GM12878 (cell line): Measurements from ENCODE around the gene PLD3. TPM values are rescaled to one million over a fixed set of nuclear protein-coding genes. Genes with fewer than 3 reads are reported as not detected.

Source experiments
- ATAC-seq: fragments of 200-7000 bp; cut with Tn5 transposase; 3 replicates; pipeline ENCODE4 v1.9.1; 2020; ENCODE audit warnings: mild to moderate bottlenecking, moderate library complexity
- BruUV-seq: library from RNA; stranded (reverse); fragments of 400-500 nt; replicated peaks from 2 replicates; lab custom pipeline; 2021; lab: Mats Ljungman, UMichigan
- CTCF ChIA-PET: fragments of 300-600 bp; sonication (Branson Sonifier 250); formaldehyde crosslinking; extraction: SDS; loops from one replicate; lab custom pipeline; 2021; ENCODE audit warnings: inconsistent platforms; lab: Yijun Ruan, JAX
- POLR2A ChIA-PET: fragments of 350-600 bp; formaldehyde crosslinking; extraction: SDS; loops from one replicate; lab custom pipeline; 2021; ENCODE audit warnings: inconsistent platforms; lab: Charles Lee
- RAD21 ChIA-PET: fragments of 300-600 bp; sonication (Branson Sonifier 250); formaldehyde crosslinking; loops from one replicate; lab custom pipeline; 2023; ENCODE audit warnings: antibody characterized with exemption; ENCODE audit not compliant: unreplicated experiment; lab: Charles Lee
- SMC1A ChIA-PET: fragments of 300-600 bp; sonication (Branson Sonifier 250); formaldehyde crosslinking; loops from one replicate; lab custom pipeline; 2023; ENCODE audit not compliant: unreplicated experiment, uncharacterized antibody; lab: Charles Lee
- DNase-seq: peaks from one replicate; pipeline ENCODE4 v3.0.0-alpha.2; 2011; ENCODE audit warnings: low read depth, low spot score
- FAIRE-seq: peaks from 3 replicates; lab custom pipeline; 2011; peaks lifted over from hg19 to GRCh38; lab: Jason Lieb, UNC
- H2AFZ ChIP-seq: 2 replicates; pipeline ENCODE4 v1.6.0; 2011; ENCODE audit warnings: low read depth, low read length, control low read depth; ENCODE audit not compliant: control insufficient read depth
- H3K27ac ChIP-seq: 2 replicates; pipeline ENCODE4 v1.5.1; 2011; ENCODE audit warnings: control low read depth; ENCODE audit not compliant: control insufficient read depth, insufficient read depth
- H3K27me3 ChIP-seq, 2 experiments: replicated peaks in 1 of 2; 2 replicates each; pipeline versions ENCODE4 v1.6.0 to v1.6.1; 2011; ENCODE audit warnings: low read length in 1 of 2; ENCODE audit not compliant: control insufficient read depth in 2 of 2, insufficient read depth in 2 of 2
- H3K36me3 ChIP-seq, 2 experiments: 2 replicates each; pipeline ENCODE4 v1.5.1; 2011; ENCODE audit warnings: low read length in 1 of 2; ENCODE audit not compliant: control insufficient read depth in 2 of 2, insufficient read depth in 2 of 2
- H3K4me1 ChIP-seq: 2 replicates; pipeline ENCODE4 v1.6.1; 2011; ENCODE audit warnings: mild to moderate bottlenecking, low read length, moderate library complexity, mixed read lengths; ENCODE audit not compliant: control insufficient read depth, insufficient read depth
- H3K4me2 ChIP-seq: 2 replicates; pipeline ENCODE4 v1.6.0; 2011; ENCODE audit warnings: control low read depth; ENCODE audit not compliant: control insufficient read depth, insufficient read depth
- H3K4me3 ChIP-seq: fragments of 200-600 bp; sonication (generic); 2 replicates; pipeline ENCODE4 v1.5.1; 2016
- H3K79me2 ChIP-seq: 2 replicates; pipeline ENCODE4 v1.6.0; 2011; ENCODE audit warnings: low read length; ENCODE audit not compliant: control insufficient read depth, insufficient read depth
- H3K9ac ChIP-seq: 2 replicates; pipeline ENCODE4 v1.8.0; 2011; ENCODE audit warnings: low read length, control low read depth, mixed read lengths; ENCODE audit not compliant: control insufficient read depth, insufficient read depth
- H3K9me3 ChIP-seq: replicated peaks from 3 replicates; pipeline ENCODE4 v1.5.1; 2011; ENCODE audit warnings: mild to moderate bottlenecking, low read length; ENCODE audit not compliant: control insufficient read depth, insufficient read depth
- H4K20me1 ChIP-seq: 2 replicates; pipeline ENCODE4 v1.6.0; 2011; ENCODE audit not compliant: control insufficient read depth, insufficient read depth
- CBX3 ChIP-seq: fragments of 200-600 bp; sonication (generic); IDR thresholded peaks from 2 replicates; pipeline ENCODE4 v1.6.1; 2016; ENCODE audit warnings: low read depth, borderline replicate concordance
- CREM ChIP-seq: IDR thresholded peaks from 2 replicates; pipeline ENCODE4 v1.6.1; 2014; ENCODE audit warnings: antibody characterized with exemption, low read depth
- IRF4 ChIP-seq: IDR thresholded peaks from 2 replicates; pipeline ENCODE4 v1.6.1; 2011; ENCODE audit warnings: low read depth, low read length
- KDM1A ChIP-seq: fragments of 200-600 bp; sonication (generic); IDR thresholded peaks from 2 replicates; pipeline ENCODE4 v1.6.1; 2016; ENCODE audit warnings: borderline replicate concordance
- NR2F1 ChIP-seq: fragments of 450-650 bp; conservative IDR thresholded peaks from 2 replicates; pipeline ENCODE4 v1.6.1; 2017; ENCODE audit warnings: mild to moderate bottlenecking
- PAX5 ChIP-seq: IDR thresholded peaks from 2 replicates; pipeline ENCODE4 v1.6.1; 2011; ENCODE audit warnings: low read depth, low read length, borderline replicate concordance
- RAD51 ChIP-seq: fragments of 450-650 bp; IDR thresholded peaks from 2 replicates; pipeline ENCODE4 v1.6.1; 2016; ENCODE audit warnings: moderate library complexity, mild to moderate bottlenecking, inconsistent platforms
- RB1 ChIP-seq: fragments of 450-650 bp; formaldehyde crosslinking; IDR thresholded peaks from 2 replicates; pipeline ENCODE4 v1.6.1; 2017; ENCODE audit warnings: mild to moderate bottlenecking, borderline replicate concordance
- RCOR1 ChIP-seq: conservative IDR thresholded peaks from 2 replicates; pipeline ENCODE4 v1.6.1; 2012; ENCODE audit warnings: low read depth, low read length, improper control_type of control experiment
- SIX5 ChIP-seq: IDR thresholded peaks from 2 replicates; pipeline ENCODE4 v1.6.1; 2011; ENCODE audit warnings: mild to moderate bottlenecking, low read depth, low read length, moderate library complexity; ENCODE audit not compliant: severe bottlenecking
- SMC3 ChIP-seq: IDR thresholded peaks from 2 replicates; pipeline ENCODE4 v1.6.1; 2011; ENCODE audit warnings: low read length, improper control_type of control experiment, borderline replicate concordance
- TCF12 ChIP-seq: IDR thresholded peaks from 2 replicates; pipeline ENCODE4 v1.6.1; 2011; ENCODE audit warnings: low read depth, mild to moderate bottlenecking, low read length
- ZSCAN29 ChIP-seq: fragments of 450-650 bp; IDR thresholded peaks from 2 replicates; pipeline ENCODE4 v1.6.1; 2017; ENCODE audit warnings: mild to moderate bottlenecking, moderate library complexity
- WGBS: methylation state at CpG from one replicate; pipeline ENCODE4 v1.1.6; 2016; ENCODE audit warnings: low lambda C conversion rate; ENCODE audit not compliant: insufficient replicate concordance, insufficient coverage; ENCODE audit errors: missing lambda C conversion rate; 5-methylcytosine and 5-hydroxymethylcytosine counted together
- in situ Hi-C: fragments of 300-500 bp; cut with MboI; formaldehyde crosslinking; loops from 9 replicates; pipeline ENCODE4 v1.14.3; 2018; ENCODE audit warnings: mixed read lengths
- intact Hi-C: fragments of 100-400 bp; cut with micrococcal nuclease; formaldehyde crosslinking; loops from one replicate; pipeline ENCODE4 v1.14.2; 2022; ENCODE audit not compliant: unreplicated experiment
- polyA plus RNA-seq, 11 experiments: library from polyadenylated mRNA; depleted of rRNA in 4 of 11; unstranded in 6 of 11; stranded (reverse) in 5 of 11; fragments of >200 nt; fragmentation: Nextera tagmentation in 4 of 11; fragmentation: Illumina TruSeq in 1 of 11; extraction: Ambion mirVana in 4 of 11; extraction: Trizol in 1 of 11; gene quantifications; 1 replicate in 1 of 11; 2 replicates in 10 of 11; pipeline versions ENCODE4 v1.2.1 to v1.2.3, GENCODE V29; 2011 to 2016; ENCODE audit warnings: inconsistent platforms in 2 of 11, missing spikeins in 2 of 11, low read depth in 1 of 11
- total RNA-seq, 4 experiments: library from RNA; depleted of rRNA in 3 of 4; stranded (reverse); fragments of >200 nt in 3 of 4; fragmentation: Illumina TruSeq in 1 of 4; extraction: Trizol in 1 of 4; gene quantifications; 2 replicates each; pipeline versions ENCODE4 v1.2.1 to v1.2.3, GENCODE V29; 2013 to 2021
- TF ChIP-seq, protein P1 (sequence below): IDR thresholded peaks from 2 replicates; pipeline ENCODE4 v1.6.1; 2012; ENCODE audit warnings: low read depth, low read length, improper control_type of control experiment
- TF ChIP-seq, protein P2 (sequence below): fragments of 450-650 bp; IDR thresholded peaks from 2 replicates; pipeline ENCODE4 v1.6.1; 2016; ENCODE audit warnings: mild to moderate bottlenecking
- TF ChIP-seq, protein P3 (sequence below): IDR thresholded peaks from 2 replicates; pipeline ENCODE4 v1.6.1; 2012; ENCODE audit warnings: mild to moderate bottlenecking, low read depth, low read length

Gene PLD3
- total and polyA plus RNA-seq, 10 of the 15 experiments (the other 5 are each of a cell fraction or from before 2014, with no cell fraction given): 1.3 to 134 (median 72.7) TPM

DNA sequence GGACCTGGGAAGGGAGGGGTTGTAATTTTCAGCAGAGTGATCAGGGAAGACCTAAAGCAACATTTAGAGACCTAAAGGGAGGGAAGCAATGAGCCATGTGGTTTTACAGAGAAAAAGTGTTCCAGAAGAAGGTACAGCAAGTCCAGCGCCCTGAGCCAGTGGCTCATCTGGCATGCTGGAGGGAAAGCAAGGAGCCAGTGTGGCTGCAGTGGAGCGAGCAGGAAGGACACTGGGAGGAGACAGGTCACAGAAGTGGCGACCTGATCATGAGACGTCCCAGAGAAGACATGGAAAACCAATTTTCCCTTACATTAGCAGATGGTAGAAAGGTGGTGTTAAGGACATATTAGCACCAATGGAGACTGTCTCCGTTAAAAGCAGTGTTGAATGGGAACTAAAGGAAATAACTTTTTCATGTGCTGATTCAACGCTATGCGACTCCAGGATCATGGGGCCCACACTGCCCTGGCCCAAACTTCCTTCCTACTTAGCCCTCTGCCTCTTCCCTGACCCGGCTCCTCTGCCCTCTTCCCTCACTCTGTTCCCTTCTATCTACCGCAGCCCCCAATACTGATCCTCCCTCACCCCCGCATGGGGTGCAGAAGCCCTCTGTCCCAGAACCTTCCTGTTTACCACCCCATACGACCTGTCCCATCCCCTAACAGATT lies 5.7 kb upstream of the PLD3 start:
- SMC1A ChIA-PET: no interaction called here
- no peak overlapping the region for H3K4me3 ChIP-seq
- H3K27ac ChIP-seq: no peak overlapping the region
- no peak for FAIRE-seq
- no peak for DNase-seq
- no peaks in the 10 kb centered on the region for H3K27me3 ChIP-seq
- TF ChIP-seq CREM (no peak), KDM1A (no peak), ZSCAN29 (no peak), TCF12 (no peak), RB1 (no peak), PAX5 (no peak), CBX3 (no peak), SMC3 (no peak), RCOR1 (no peak), RAD51 (no peak), IRF4 (no peak), NR2F1 (no peak), SIX5 (no peak)
- TF ChIP-seq, protein P1, sequence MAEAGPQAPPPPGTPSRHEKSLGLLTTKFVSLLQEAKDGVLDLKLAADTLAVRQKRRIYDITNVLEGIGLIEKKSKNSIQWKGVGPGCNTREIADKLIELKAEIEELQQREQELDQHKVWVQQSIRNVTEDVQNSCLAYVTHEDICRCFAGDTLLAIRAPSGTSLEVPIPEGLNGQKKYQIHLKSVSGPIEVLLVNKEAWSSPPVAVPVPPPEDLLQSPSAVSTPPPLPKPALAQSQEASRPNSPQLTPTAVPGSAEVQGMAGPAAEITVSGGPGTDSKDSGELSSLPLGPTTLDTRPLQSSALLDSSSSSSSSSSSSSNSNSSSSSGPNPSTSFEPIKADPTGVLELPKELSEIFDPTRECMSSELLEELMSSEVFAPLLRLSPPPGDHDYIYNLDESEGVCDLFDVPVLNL: no peak
- TF ChIP-seq, protein P2, sequence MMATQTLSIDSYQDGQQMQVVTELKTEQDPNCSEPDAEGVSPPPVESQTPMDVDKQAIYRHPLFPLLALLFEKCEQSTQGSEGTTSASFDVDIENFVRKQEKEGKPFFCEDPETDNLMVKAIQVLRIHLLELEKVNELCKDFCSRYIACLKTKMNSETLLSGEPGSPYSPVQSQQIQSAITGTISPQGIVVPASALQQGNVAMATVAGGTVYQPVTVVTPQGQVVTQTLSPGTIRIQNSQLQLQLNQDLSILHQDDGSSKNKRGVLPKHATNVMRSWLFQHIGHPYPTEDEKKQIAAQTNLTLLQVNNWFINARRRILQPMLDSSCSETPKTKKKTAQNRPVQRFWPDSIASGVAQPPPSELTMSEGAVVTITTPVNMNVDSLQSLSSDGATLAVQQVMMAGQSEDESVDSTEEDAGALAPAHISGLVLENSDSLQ: no peak
- TF ChIP-seq, protein P3, sequence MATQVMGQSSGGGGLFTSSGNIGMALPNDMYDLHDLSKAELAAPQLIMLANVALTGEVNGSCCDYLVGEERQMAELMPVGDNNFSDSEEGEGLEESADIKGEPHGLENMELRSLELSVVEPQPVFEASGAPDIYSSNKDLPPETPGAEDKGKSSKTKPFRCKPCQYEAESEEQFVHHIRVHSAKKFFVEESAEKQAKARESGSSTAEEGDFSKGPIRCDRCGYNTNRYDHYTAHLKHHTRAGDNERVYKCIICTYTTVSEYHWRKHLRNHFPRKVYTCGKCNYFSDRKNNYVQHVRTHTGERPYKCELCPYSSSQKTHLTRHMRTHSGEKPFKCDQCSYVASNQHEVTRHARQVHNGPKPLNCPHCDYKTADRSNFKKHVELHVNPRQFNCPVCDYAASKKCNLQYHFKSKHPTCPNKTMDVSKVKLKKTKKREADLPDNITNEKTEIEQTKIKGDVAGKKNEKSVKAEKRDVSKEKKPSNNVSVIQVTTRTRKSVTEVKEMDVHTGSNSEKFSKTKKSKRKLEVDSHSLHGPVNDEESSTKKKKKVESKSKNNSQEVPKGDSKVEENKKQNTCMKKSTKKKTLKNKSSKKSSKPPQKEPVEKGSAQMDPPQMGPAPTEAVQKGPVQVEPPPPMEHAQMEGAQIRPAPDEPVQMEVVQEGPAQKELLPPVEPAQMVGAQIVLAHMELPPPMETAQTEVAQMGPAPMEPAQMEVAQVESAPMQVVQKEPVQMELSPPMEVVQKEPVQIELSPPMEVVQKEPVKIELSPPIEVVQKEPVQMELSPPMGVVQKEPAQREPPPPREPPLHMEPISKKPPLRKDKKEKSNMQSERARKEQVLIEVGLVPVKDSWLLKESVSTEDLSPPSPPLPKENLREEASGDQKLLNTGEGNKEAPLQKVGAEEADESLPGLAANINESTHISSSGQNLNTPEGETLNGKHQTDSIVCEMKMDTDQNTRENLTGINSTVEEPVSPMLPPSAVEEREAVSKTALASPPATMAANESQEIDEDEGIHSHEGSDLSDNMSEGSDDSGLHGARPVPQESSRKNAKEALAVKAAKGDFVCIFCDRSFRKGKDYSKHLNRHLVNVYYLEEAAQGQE: no peak
- no peaks in the 10 kb centered on the region for H3K9me3 ChIP-seq
- ATAC-seq: no peak
- no peak overlapping the region for H3K4me2 ChIP-seq
- peaks cover 9% of the 10 kb centered on the region for H3K4me1 ChIP-seq
- H3K36me3 ChIP-seq: peaks cover 0 to 4% of the 10 kb centered on the region in 2 experiments; a peak in 2 of 4 replicates
- H3K79me2 ChIP-seq: peaks cover 12% of the 10 kb centered on the region
- in situ Hi-C loops (no loop called here), intact Hi-C loops (no loop called here)
- BruUV-seq: no TSS peak
- no peak overlapping the region for H2AFZ ChIP-seq
- POLR2A ChIA-PET: no interaction called here
- H3K9ac ChIP-seq: no peak overlapping the region
- H4K20me1 ChIP-seq: no peaks in the 10 kb centered on the region
- CTCF ChIA-PET: no interaction called here
- RAD21 ChIA-PET: no interaction called here
- 71% methylated on average over 11 of the region's 11 CpGs for WGBS
